ENCODE measurements around the gene CEBPE.

The CEBPE gene

GRCh38 chr14:23118506-23119362 is at the start of gene CEBPE:
Gene CEBPE, minus strand, starts transcription at chr14:23119255. Its CDS starts 164 bp downstream, at chr14:23119091.
- DNase-seq = no peak

- no peak for DNase-seq
These were observed 49.2 kb upstream of the CEBPE start for GRCh38 chr14:23168246-23168645.

- no peak for DNase-seq
These were observed 48.2 kb upstream of the CEBPE start for GRCh38 chr14:23167116-23167847.

GRCh38 chr14:23164949-23165348 is 45.9 kb upstream of the CEBPE start:
- no peak for DNase-seq

GRCh38 chr14:23164250-23164649 is 45.2 kb upstream of the CEBPE start:
- DNase-seq = no peak

GRCh38 chr14:23163830-23164229 is 44.8 kb upstream of the CEBPE start:
- DNase-seq = no peak

GRCh38 chr14:23162800-23163199 is 43.7 kb upstream of the CEBPE start:
- no peak for DNase-seq

GRCh38 chr14:23162005-23162404 is 43.0 kb upstream of the CEBPE start:
- no peak for DNase-seq

GRCh38 chr14:23160924-23161522 is 42.0 kb upstream of the CEBPE start:
- no peak for DNase-seq

- DNase-seq = no peak
These were observed 40.5 kb upstream of the CEBPE start for GRCh38 chr14:23159532-23159931.

GRCh38 chr14:23158779-23159178 is 39.7 kb upstream of the CEBPE start:
- no peak for DNase-seq

- no peak for DNase-seq
These were observed 36.0 kb upstream of the CEBPE start for GRCh38 chr14:23154964-23155587.

GRCh38 chr14:23153851-23154796 is 35.1 kb upstream of the CEBPE start:
- DNase-seq = peak; percentile 19

- DNase-seq = no peak
These were observed 32.3 kb upstream of the CEBPE start for GRCh38 chr14:23151342-23151741.

GRCh38 chr14:23149745-23150144 is 30.7 kb upstream of the CEBPE start:
- no peak for DNase-seq

- DNase-seq = no peak
These were observed 29.7 kb upstream of the CEBPE start for GRCh38 chr14:23148591-23149249.

- DNase-seq = no peak
These were observed 28.6 kb upstream of the CEBPE start for GRCh38 chr14:23147676-23148075.

- no peak for DNase-seq
These were observed 27.9 kb upstream of the CEBPE start for GRCh38 chr14:23146980-23147379.

GRCh38 chr14:23146351-23146910 is 27.4 kb upstream of the CEBPE start:
- no peak for DNase-seq

GRCh38 chr14:23145794-23146350 is 26.8 kb upstream of the CEBPE start:
- no peak for DNase-seq

GRCh38 chr14:23143911-23144310 is 24.9 kb upstream of the CEBPE start:
- no peak for DNase-seq
